ENCODE results near the gene AQP6. TPM values are rescaled to one million over a fixed set of nuclear protein-coding genes. Genes with fewer than 3 reads are reported as not detected.

AQP6 gene
- total and polyA plus RNA-seq, 3 experiments from 2014 or later = not detected

DNA sequence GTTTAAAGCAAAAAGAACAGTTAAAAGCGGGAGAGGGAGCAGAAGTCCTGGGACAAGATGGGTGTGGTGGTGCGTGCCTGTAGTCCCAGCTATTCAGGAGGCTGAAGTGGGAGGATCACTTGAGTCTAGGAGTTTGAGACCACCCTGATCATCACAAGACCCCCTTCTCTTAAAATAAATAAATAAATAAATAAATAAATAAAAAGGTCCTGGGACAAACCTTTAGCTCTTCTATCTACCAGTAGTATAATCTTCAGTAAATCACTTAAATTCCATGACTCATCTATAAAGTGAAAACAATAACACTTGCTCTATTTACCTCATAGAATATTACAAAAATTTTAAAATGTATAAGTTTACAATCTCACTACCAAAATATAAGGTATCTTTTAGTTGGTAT, 46.8 kb downstream of the AQP6 start:
- DNase-seq = no peak
- H3K4me3 Mint-ChIP-seq = no peak overlapping the region
- H3K4me1 ChIP-seq (ENCODE audit: insufficient read depth, low read length) = peaks cover 5% of the 10 kb centered on the region
- H3K27me3 Mint-ChIP-seq = no peaks in the 10 kb centered on the region
- H3K36me3 ChIP-seq (ENCODE audit: insufficient read depth, low read length) = no peaks in the 10 kb centered on the region
- POLR2A ChIA-PET = no interaction called here
- no peak overlapping the region for H3K27ac Mint-ChIP-seq
- H3K27ac ChIP-seq (ENCODE audit: low read depth, low read length) = no peak overlapping the region
- H3K27me3 ChIP-seq (ENCODE audit: insufficient read depth, low read length, poor library complexity, severe bottlenecking) = no peaks in the 10 kb centered on the region
- peaks cover 6 to 46% (median 7%) of the 10 kb centered on the region in 3 donors for H3K4me1 Mint-ChIP-seq
- no peaks in the 10 kb centered on the region for H3K9me3 ChIP-seq (ENCODE audit: low read length)
- H3K4me3 ChIP-seq (ENCODE audit: low read length) = no peak overlapping the region
- no peaks in the 10 kb centered on the region for H3K9me3 Mint-ChIP-seq
- CTCF ChIA-PET = no interaction called here
- H3K36me3 Mint-ChIP-seq = peaks cover 0 to 7% (median 1%) of the 10 kb centered on the region in 3 donors

GRCh38 chr12:50021031-50021430, 48.3 kb downstream of the AQP6 start:
- H3K27me3 Mint-ChIP-seq = no peaks in the 10 kb centered on the region

DNA sequence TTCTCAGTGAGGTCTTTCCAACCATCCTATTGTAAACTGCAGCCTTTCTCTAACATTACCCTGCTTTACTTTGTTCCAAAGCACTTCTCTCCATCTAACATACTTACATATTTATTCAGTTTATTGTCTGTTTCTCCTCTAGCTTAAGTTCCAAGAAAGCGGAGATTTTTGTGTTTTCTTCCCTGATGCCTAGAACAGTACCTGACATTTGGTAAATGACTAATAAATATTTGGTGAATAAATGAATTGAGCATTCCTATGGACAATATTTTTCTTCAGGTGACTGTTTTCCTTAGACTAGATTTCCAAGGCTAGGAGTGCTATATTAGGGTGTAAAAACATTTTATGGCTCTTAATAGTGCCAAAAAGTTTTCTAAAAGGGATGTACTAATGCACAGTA, 50.2 kb downstream of the AQP6 start:
- ChIA-PET CTCF (no interaction called here), POLR2A (no interaction called here)
- peak overlapping the region in 1 of 7 donors; percentile 12 for H3K4me3 Mint-ChIP-seq
- no peak overlapping the region for H3K4me3 ChIP-seq (ENCODE audit: low read length)
- no peaks in the 10 kb centered on the region for H3K27me3 ChIP-seq (ENCODE audit: insufficient read depth, low read length, poor library complexity, severe bottlenecking)
- no peak overlapping the region for H3K27ac Mint-ChIP-seq
- H3K36me3 ChIP-seq (ENCODE audit: insufficient read depth, low read length) = no peaks in the 10 kb centered on the region
- no peak overlapping the region for H3K27ac ChIP-seq (ENCODE audit: low read depth, low read length)
- H3K27me3 Mint-ChIP-seq = peaks cover 0 to 3% of the 10 kb centered on the region in 2 donors
- peaks cover 13% of the 10 kb centered on the region for H3K4me1 ChIP-seq (ENCODE audit: insufficient read depth, low read length)
- no peaks in the 10 kb centered on the region for H3K9me3 Mint-ChIP-seq
- H3K36me3 Mint-ChIP-seq = peaks cover 0 to 3% (median 3%) of the 10 kb centered on the region in 3 donors
- H3K9me3 ChIP-seq (ENCODE audit: low read length) = no peaks in the 10 kb centered on the region
- DNase-seq = no peak
- H3K4me1 Mint-ChIP-seq = peaks cover 16 to 59% (median 19%) of the 10 kb centered on the region in 3 donors

More at GRCh38 chr12:50021031-50021430, 48.3 kb downstream of the AQP6 start:
- POLR2A ChIA-PET = no interaction called here
- no peaks in the 10 kb centered on the region for H3K9me3 Mint-ChIP-seq
- peaks cover 16 to 59% (median 19%) of the 10 kb centered on the region in 3 donors for H3K4me1 Mint-ChIP-seq
- H3K36me3 Mint-ChIP-seq = peaks cover 1 to 6% (median 3%) of the 10 kb centered on the region in 3 donors
- Histone ChIP-seq H3K9me3 (ENCODE audit: low read length) (no peaks in the 10 kb centered on the region), H3K36me3 (ENCODE audit: insufficient read depth, low read length) (no peaks in the 10 kb centered on the region), H3K27me3 (ENCODE audit: insufficient read depth, low read length, poor library complexity, severe bottlenecking) (no peaks in the 10 kb centered on the region), H3K27ac (ENCODE audit: low read depth, low read length) (no peak overlapping the region), H3K4me3 (ENCODE audit: low read length) (no peak overlapping the region), H3K4me1 (ENCODE audit: insufficient read depth, low read length) (peaks cover 13% of the 10 kb centered on the region)
- CTCF ChIA-PET = interaction anchor here (1.2 kb wide), 1 partner anchor 35 kb away, joined by 3 read pairs; no protein-coding TSS in a partner anchor
- H3K27ac Mint-ChIP-seq = no peak overlapping the region
- no peak overlapping the region for H3K4me3 Mint-ChIP-seq
- DNase-seq = no peak

DNA sequence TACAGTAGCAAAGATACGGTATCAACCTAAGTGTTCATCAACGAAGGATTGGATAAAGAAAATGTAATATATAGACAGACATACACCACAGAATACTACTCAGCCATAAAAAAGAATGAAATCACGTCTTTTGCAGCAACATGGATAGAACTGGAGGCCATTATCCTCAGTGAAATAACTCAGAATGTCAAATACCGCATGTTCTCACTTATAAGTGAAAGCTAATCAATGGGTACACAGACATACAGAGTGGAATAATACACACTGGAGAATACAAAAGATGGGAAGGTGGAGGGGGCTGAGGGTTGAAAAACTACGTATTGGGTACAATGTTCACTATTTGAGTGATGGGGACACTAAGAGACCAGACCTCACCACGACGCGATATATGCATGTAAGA, 51.5 kb downstream of the AQP6 start:
- Mint-ChIP-seq H3K36me3 (peaks cover 0 to 3% (median 3%) of the 10 kb centered on the region in 3 donors), H3K4me1 (peaks cover 14 to 48% (median 19%) of the 10 kb centered on the region in 3 donors), H3K27ac (peak overlapping the region in 4 of 8 donors; percentile 18 to 99 (median 96)), H3K27me3 (peaks cover 0 to 5% of the 10 kb centered on the region in 2 donors), H3K4me3 (peak overlapping the region; percentile 92 to 100 (median 98)), H3K9me3 (no peaks in the 10 kb centered on the region)
- H3K9me3 ChIP-seq (ENCODE audit: low read length) = no peaks in the 10 kb centered on the region
- no peaks in the 10 kb centered on the region for H3K36me3 ChIP-seq (ENCODE audit: insufficient read depth, low read length)
- peak overlapping the region; percentile 65 for H3K27ac ChIP-seq (ENCODE audit: low read depth, low read length)
- no peaks in the 10 kb centered on the region for H3K27me3 ChIP-seq (ENCODE audit: insufficient read depth, low read length, poor library complexity, severe bottlenecking)
- CTCF ChIA-PET = interaction anchor here (1.3 kb wide), 1 partner anchor 9 kb away, joined by 3 read pairs; no protein-coding TSS in a partner anchor
- H3K4me1 ChIP-seq (ENCODE audit: insufficient read depth, low read length) = peaks cover 13% of the 10 kb centered on the region
- H3K4me3 ChIP-seq (ENCODE audit: low read length) = peak overlapping the region; percentile 69
- DNase-seq = no peak
- POLR2A ChIA-PET = interaction anchor here (0.6 kb wide), 1 partner anchor 11 kb away, joined by 4 read pairs; no protein-coding TSS in a partner anchor

DNA sequence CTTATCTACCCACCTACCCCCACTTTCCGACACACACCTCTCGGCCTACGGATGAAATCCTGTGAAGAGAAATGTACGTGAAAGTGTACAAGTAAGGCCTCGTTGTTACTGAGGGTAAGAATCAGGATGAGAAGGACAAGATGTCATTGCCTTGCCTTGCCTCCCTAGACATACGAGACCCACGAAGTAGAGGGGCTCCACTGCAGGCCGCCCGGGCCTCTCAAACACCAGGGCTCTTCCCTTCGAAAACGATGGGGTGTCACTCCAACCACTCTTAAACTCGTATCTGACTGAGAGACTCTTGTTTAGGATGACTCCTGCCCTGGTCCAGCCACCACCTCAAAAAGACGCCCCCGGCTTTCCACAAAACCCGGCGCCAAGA, 52.0 kb downstream of the AQP6 start:
- Mint-ChIP-seq H3K4me1 (peaks cover 14 to 46% (median 19%) of the 10 kb centered on the region in 3 donors), H3K27me3 (peaks cover 0 to 5% of the 10 kb centered on the region in 2 donors), H3K36me3 (peaks cover 0 to 3% (median 3%) of the 10 kb centered on the region in 3 donors), H3K9me3 (no peaks in the 10 kb centered on the region), H3K4me3 (peak overlapping the region; percentile 92 to 100 (median 98)), H3K27ac (peak overlapping the region; percentile 48 to 99 (median 96))
- DNase-seq = no peak
- H3K9me3 ChIP-seq (ENCODE audit: low read length) = no peaks in the 10 kb centered on the region
- POLR2A ChIA-PET = interaction anchor here (0.6 to 1.0 kb wide), 4 partner anchors 12 to 702 kb away, joined by 3 to 4 read pairs (median 4); partner anchors contain the start of gene TROAP
- peak overlapping the region; percentile 69 for H3K4me3 ChIP-seq (ENCODE audit: low read length)
- H3K4me1 ChIP-seq (ENCODE audit: insufficient read depth, low read length) = peaks cover 13% of the 10 kb centered on the region
- H3K27ac ChIP-seq (ENCODE audit: low read depth, low read length) = peak overlapping the region; percentile 65
- CTCF ChIA-PET = interaction anchor here (1.3 kb wide), 1 partner anchor 10 kb away, joined by 3 read pairs; no protein-coding TSS in a partner anchor
- no peaks in the 10 kb centered on the region for H3K36me3 ChIP-seq (ENCODE audit: insufficient read depth, low read length)
- no peaks in the 10 kb centered on the region for H3K27me3 ChIP-seq (ENCODE audit: insufficient read depth, low read length, poor library complexity, severe bottlenecking)

DNA sequence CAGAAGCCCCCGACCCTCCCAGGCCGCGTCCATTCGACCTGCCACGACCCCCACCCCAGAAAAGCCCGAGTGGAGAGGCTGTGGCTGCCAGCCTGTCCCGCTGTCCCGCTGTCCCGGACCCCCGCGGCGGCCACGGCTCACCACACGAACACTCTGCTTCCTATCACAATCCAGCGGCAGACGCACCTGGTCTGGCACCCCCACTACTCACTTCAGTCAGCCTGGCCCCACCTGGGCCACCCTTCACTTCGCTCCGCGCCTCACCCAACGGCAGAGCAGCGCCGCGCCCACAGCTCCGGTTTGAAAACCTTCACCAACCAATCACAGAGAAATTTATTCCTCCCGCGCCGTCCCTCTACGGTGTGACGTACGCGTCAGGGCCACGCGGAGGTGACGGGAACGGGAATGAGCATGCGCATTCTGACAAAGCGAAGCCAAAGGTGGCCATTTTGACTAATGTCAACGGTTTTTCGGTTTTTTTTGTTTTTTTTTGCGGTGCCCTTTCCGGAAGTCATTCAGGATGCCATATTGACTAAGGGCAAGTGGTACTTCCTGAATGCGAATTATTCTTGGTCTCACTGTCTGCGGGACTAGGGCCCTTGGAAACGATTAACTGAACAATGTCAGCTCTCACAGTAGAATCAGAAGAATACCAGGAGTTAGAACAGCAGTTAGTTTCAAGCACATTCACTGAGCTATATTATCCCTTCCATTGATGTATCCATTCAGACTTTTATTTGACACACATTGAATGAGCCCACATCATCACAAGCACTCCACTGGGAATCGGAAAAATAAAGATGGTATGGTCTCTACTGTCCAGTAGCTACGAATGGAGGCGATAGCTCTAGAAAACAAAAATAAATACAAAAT, 52.7 kb downstream of the AQP6 start, which contains the start of gene RACGAP1:
Gene RACGAP1, minus strand, starts transcription at position 308 of the 873 bp plus-strand sequence. CDS start 8,779 bp downstream, outside the sequence.
- Mint-ChIP-seq H3K4me3 (peak within 1 kb of the TSS; percentile 92 to 100 (median 98)), H3K9me3 (no peaks in the 10 kb centered on the region), H3K27ac (peak within 1 kb of the TSS; percentile 48 to 99 (median 96)), H3K36me3 (peaks cover 0 to 3% (median 3%) of the 10 kb centered on the region in 3 donors), H3K4me1 (peaks cover 14 to 46% (median 19%) of the 10 kb centered on the region in 3 donors), H3K27me3 (peaks cover 0 to 5% of the 10 kb centered on the region in 2 donors)
- peak; percentile 90 to 98 (median 97) for DNase-seq
- peak within 1 kb of the TSS; percentile 69 for H3K4me3 ChIP-seq (ENCODE audit: low read length)
- H3K27me3 ChIP-seq (ENCODE audit: insufficient read depth, low read length, poor library complexity, severe bottlenecking) = no peaks in the 10 kb centered on the region
- ChIA-PET POLR2A (interaction anchor here (0.7 to 1.0 kb wide), 5 partner anchors 15 to 702 kb away, joined by 3 to 8 read pairs (median 3); partner anchors contain the start of gene TROAP), CTCF (interaction anchor here (0.7 to 2.3 kb wide), 6 partner anchors 10 to 86 kb away, joined by 3 to 9 read pairs (median 4); partner anchors contain the start of gene COX14)
- peaks cover 13% of the 10 kb centered on the region for H3K4me1 ChIP-seq (ENCODE audit: insufficient read depth, low read length)
- no peaks in the 10 kb centered on the region for H3K36me3 ChIP-seq (ENCODE audit: insufficient read depth, low read length)
- H3K9me3 ChIP-seq (ENCODE audit: low read length) = no peaks in the 10 kb centered on the region
- H3K27ac ChIP-seq (ENCODE audit: low read depth, low read length) = peak within 1 kb of the TSS; percentile 65

DNA sequence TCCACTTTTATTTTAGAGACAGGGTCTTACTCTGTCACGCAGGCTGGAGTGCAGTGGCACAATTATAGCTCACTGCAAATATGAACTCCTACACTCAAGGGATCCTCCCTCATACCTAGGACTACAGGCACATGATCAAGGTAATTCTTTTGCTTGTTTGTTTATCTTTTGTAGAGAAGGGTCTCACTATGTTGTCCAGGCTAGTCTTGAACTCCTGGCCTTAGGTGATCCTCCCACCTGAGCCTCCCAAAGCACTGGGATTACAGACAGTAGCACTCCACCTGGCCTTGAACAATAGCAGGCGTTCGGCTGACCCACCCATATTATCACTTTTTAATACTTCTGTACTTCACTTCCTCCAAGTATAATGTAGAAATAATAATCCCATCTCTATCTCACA, 53.9 kb downstream of the AQP6 start:
- Mint-ChIP-seq H3K4me1 (peaks cover 14 to 37% (median 19%) of the 10 kb centered on the region in 3 donors), H3K27me3 (peaks cover 5 to 8% of the 10 kb centered on the region in 2 donors), H3K36me3 (peaks cover 0 to 3% (median 3%) of the 10 kb centered on the region in 3 donors), H3K9me3 (no peaks in the 10 kb centered on the region), H3K27ac (no peak overlapping the region), H3K4me3 (peak overlapping the region in 1 of 7 donors; percentile 18)
- CTCF ChIA-PET = interaction anchor here (1.0 to 2.3 kb wide), 4 partner anchors 12 to 85 kb away, joined by 3 to 9 read pairs (median 7); partner anchors contain the start of gene COX14
- Histone ChIP-seq H3K4me3 (ENCODE audit: low read length) (no peak overlapping the region), H3K9me3 (ENCODE audit: low read length) (no peaks in the 10 kb centered on the region), H3K27ac (ENCODE audit: low read depth, low read length) (no peak overlapping the region), H3K36me3 (ENCODE audit: insufficient read depth, low read length) (no peaks in the 10 kb centered on the region), H3K27me3 (ENCODE audit: insufficient read depth, low read length, poor library complexity, severe bottlenecking) (no peaks in the 10 kb centered on the region), H3K4me1 (ENCODE audit: insufficient read depth, low read length) (peaks cover 13% of the 10 kb centered on the region)
- POLR2A ChIA-PET = no interaction called here
- DNase-seq = no peak

All from CD8-positive, alpha-beta memory T cell (primary cell).